Coronary artery (tissue), 2 donors: Measurements from ENCODE around the gene PDK1.
"Not testable (repeated sequence)": the region's sequence is repeated elsewhere in the genome, so short reads cannot be mapped to it uniquely, and the experiment has no call there.

Experiments
- DNase-seq: peaks from one replicate; pipeline ENCODE4 v3.0.0-alpha.2; 2017; ENCODE audit warnings: low spot score
- H3K27ac ChIP-seq, 2 donors: fragments of 200-600 bp; sonication (generic); one replicate each; pipeline ENCODE4 v1.5.1; 2016 to 2019
- H3K4me3 ChIP-seq: fragments of 200-600 bp; sonication (generic); 2 replicates; pipeline ENCODE4 v1.5.1; 2016; ENCODE audit warnings: mild to moderate bottlenecking, moderate library complexity
- TF ChIP-seq, protein P1 (sequence below): fragments of 200-600 bp; sonication (generic); IDR thresholded peaks from one replicate; pipeline ENCODE4 v1.5.1; 2019; ENCODE audit warnings: antibody characterized with exemption

PDK1 gene

DNA sequence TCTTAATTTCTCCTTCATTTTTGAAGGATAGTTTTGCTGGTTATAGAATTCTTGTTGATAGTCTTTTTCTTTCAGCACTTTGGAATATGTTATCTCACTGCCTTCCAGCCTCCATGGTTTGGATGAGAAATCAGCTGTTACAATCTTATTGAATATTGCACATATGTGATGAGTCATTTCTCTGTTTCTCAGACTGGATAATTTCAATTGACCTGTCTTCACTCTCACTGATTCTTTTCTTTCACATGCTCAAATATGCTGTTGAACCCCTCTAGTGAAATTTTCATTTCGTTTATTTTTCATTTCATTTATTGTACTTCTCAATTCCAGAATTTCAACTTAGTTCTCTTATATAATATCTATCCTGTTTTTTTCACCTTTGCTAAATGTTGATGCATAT lies 22.2 kb downstream of the PDK1 start:
- TF ChIP-seq, protein P1, sequence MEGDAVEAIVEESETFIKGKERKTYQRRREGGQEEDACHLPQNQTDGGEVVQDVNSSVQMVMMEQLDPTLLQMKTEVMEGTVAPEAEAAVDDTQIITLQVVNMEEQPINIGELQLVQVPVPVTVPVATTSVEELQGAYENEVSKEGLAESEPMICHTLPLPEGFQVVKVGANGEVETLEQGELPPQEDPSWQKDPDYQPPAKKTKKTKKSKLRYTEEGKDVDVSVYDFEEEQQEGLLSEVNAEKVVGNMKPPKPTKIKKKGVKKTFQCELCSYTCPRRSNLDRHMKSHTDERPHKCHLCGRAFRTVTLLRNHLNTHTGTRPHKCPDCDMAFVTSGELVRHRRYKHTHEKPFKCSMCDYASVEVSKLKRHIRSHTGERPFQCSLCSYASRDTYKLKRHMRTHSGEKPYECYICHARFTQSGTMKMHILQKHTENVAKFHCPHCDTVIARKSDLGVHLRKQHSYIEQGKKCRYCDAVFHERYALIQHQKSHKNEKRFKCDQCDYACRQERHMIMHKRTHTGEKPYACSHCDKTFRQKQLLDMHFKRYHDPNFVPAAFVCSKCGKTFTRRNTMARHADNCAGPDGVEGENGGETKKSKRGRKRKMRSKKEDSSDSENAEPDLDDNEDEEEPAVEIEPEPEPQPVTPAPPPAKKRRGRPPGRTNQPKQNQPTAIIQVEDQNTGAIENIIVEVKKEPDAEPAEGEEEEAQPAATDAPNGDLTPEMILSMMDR = no peak
- no peak overlapping the region for H3K4me3 ChIP-seq
- no peak overlapping the region for H3K27ac ChIP-seq
- no peak for DNase-seq

DNA sequence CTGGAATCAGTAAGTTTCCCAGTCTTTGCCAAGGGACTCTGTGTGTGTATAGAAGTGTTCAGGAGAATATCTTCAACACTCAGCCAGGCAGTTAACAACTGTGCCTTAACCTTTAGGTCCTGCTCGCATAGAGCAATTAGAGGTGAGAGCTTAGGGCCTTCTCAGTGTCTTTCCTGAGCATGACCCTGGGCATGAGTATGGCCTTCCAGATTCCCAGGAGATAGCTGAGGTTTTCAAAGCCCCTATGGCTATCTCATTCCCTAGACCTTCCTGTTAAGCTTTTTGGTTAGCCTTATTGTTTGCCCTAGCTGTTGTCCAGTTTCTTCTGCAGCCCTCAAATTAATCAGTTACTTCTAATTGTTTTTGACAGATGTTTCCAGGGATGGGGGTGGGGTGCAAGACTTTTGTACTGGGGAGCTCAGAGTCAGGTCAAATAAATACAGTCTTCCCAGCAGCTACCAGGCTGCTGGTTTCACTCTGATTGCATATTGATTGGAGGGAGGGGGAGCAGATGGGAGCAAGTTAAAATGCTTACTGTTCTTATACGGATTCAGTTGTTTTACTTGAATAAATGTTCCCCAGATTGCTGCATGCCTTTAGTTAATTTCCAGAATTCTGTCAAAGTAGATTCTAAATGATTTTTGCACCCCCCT lies 23.1 kb downstream of the PDK1 start:
- TF ChIP-seq, protein P1 = no peak
- H3K27ac ChIP-seq = no peak overlapping the region
- no peak for DNase-seq
- no peak overlapping the region for H3K4me3 ChIP-seq

DNA sequence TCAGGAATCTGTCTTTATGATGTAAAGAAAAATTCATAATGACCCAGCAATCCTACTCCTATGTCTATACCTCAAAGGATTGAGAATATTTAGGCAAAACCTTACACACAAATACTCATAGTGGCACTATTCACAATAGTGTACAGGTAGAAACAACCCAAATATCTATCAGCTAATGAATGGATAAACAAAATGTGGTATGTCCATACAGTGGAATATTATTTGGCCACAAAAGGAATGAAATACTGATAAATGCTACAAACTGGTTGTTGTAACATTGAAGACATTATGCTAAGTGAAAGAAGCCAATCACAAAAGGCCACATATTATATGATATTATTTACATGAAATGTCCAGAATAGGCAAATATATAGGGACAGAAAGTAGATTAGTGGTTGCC lies 24.7 kb downstream of the PDK1 start:
- no peak overlapping the region for H3K4me3 ChIP-seq
- H3K27ac ChIP-seq = no peak overlapping the region
- no peak for DNase-seq
- TF ChIP-seq, protein P1 = no peak

DNA sequence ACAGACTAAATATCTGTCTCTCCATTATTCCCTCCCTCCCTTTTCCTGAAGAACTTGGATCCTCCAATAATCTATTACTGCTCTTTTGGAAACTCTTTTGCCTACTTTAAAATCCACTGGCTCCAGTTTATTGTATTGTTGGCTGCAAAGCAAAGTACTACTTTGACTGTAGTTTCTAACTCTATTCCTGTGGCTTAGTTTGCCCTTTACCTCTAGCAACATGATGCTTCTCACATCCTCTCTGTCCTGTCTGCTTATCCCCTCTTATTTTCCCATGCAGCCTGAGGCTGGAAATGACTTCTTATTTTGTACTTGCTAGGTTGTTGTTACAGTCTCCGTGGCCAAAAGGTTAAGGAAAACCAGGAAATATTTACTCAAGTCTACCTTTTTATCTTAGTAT lies 26.8 kb downstream of the PDK1 start:
- no peak for DNase-seq
- TF ChIP-seq, protein P1 = no peak
- Histone ChIP-seq H3K27ac (no peak overlapping the region), H3K4me3 (no peak overlapping the region)

DNA sequence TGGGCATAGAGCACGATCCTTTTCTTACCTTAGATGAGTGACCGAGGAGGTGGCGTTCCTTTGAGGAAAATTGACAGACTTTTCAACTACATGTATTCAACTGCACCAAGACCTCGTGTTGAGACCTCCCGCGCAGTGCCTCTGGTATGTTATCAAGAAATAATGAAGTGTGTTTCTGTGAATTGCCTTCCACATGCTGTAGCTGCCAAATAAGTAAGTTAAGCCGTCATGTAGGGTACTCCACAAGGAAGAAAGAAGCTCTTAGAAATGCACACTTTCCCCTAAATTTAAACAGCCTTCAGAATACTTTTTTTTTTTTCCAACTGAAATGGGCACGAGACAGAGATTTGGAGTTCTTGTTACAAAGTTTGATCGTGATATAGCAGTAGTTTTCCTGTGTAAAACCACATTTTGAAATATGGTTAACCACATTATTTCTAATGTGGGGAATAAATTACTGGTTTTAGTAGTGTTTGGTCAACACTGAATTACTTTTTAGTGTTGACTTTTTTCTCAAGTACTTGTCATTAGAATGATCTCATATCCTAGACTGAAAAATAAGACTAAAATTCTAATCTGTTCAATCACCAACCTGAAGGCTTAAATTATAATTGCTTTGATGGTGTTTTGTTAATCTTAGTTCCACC lies 30.5 kb downstream of the PDK1 start:
- Histone ChIP-seq H3K27ac (no peak overlapping the region), H3K4me3 (no peak overlapping the region)
- DNase-seq = no peak
- TF ChIP-seq, protein P1 = no peak

DNA sequence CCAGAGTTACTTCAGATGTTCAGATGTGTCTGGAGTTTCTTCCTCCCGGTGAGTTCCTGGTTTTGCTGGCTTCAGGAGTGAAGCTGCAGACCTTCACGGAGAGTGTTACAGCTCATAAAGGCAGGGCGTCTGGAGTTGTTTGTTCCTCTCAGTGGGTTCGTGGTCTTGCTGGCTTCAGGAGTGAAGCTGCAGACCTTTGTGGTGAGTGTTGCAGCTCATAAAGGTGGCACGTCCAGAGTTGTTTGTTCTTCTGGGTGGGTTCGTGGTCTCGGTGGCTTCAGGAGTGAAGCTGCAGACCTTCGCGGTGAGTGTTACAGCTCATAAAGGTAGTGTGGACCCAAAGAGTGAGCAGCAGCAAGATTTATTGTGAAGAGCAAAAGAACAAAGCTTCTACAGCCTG lies 31.3 kb downstream of the PDK1 start:
- H3K27ac ChIP-seq, DNase-seq, H3K4me3 ChIP-seq: not testable (repeated sequence)

DNA sequence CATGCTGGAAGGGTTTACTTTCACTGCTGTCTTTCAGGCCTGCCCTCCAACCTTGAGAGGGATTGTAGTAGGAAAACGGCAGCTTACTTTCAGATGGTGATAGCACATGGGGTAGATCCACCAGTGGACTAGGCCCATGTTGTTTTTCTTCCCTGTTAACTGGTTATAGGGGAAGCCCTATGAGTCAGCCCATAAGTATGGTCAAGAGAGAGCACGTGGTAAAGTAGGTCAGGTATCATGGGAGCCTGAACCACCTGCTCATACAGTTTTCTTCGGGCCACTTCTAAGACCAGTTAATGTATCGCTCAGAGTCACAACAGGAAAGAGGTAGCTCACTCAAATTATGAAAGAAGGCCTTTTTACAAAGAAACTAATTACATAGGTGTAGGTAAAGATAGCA lies 33.0 kb downstream of the PDK1 start:
- TF ChIP-seq, protein P1 = no peak
- no peak for DNase-seq
- Histone ChIP-seq H3K27ac (no peak overlapping the region), H3K4me3 (no peak overlapping the region)

DNA sequence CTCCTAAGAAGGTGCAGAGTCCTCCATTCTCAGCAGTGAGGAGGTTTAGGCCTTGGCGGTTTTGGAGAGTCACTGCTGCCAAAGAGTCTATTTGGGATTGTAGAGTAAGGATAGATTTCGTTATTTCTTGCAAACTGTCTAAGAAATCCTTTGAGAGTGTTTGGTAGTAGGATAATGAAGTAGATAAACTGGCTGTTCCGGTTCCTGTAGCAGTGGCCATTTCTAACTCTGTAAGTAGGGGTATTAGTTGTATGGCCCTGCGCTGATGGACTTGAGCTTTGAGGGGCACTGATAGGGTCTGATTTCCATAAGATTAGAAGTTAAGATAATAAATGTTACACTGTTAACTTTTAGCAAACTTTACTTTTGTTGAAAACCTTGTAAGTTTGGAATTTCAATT lies 35.5 kb downstream of the PDK1 start:
- H3K27ac ChIP-seq, H3K4me3 ChIP-seq, DNase-seq: not testable (repeated sequence)

DNA sequence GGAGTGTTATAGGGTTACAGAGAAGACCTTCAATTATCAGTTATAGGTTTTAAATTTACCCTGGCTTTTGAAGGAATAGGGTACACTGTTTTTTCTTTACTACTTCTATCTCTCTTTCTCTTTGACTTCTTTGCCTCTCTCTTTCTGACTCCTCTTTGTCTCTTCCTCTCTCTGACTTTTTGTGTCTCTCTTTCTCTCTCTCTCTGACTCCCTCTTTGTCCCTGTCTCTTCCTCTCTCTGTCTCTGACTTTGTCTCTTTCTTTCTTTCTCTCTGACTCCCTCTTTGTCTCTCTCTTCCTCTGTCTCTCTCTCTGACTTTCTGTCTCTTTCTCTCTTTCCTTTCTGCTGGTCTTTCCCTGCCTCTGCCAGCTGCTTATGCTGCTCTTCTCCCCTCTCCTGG lies 36.3 kb downstream of the PDK1 start:
- DNase-seq, H3K27ac ChIP-seq, H3K4me3 ChIP-seq: not testable (repeated sequence)
